SK-N-SH treated with all-trans-retinoic acid at 6 μM for 48 hours (cell line): Measurements from ENCODE around the gene SHLD3.
A peak's percentile ranks its signal among the peaks of the same experiment; 100 is the strongest.

Experiments
- ATAC-seq: fragments of 200-7000 bp; cut with Tn5 transposase; 3 replicates; pipeline ENCODE4 v1.9.1; 2020; ENCODE audit warnings: mild to moderate bottlenecking, moderate library complexity
- ARNTL ChIP-seq: fragments of 450-650 bp; formaldehyde crosslinking; IDR thresholded peaks from 2 replicates; pipeline ENCODE4 v1.5.0; 2020; ENCODE audit warnings: low read depth, mild to moderate bottlenecking, moderate library complexity, borderline replicate concordance
- BACH2 ChIP-seq: fragments of 250-450 bp; sonication (Bioruptor Pico); IDR thresholded peaks from 2 replicates; pipeline ENCODE4 v1.9.0; 2021; ENCODE audit warnings: mild to moderate bottlenecking, borderline replicate concordance
- CREB5 ChIP-seq: fragments of 250-450 bp; sonication (Bioruptor Pico); IDR thresholded peaks from 2 replicates; pipeline ENCODE4 v1.5.1; 2020; ENCODE audit warnings: low read depth, mild to moderate bottlenecking, moderate library complexity
- CSDC2 ChIP-seq: fragments of 250-450 bp; sonication (Bioruptor Pico); IDR thresholded peaks from 2 replicates; pipeline ENCODE4 v1.5.0; 2020; ENCODE audit warnings: mild to moderate bottlenecking, moderate library complexity
- ESRRG ChIP-seq: fragments of 250-450 bp; sonication (Bioruptor Pico); IDR thresholded peaks from 2 replicates; pipeline ENCODE4 v1.6.1; 2021; ENCODE audit warnings: mild to moderate bottlenecking
- GLIS3 ChIP-seq: fragments of 250-450 bp; sonication (Bioruptor Pico); IDR thresholded peaks from 2 replicates; pipeline ENCODE4 v1.5.0; 2020; ENCODE audit warnings: mild to moderate bottlenecking, moderate library complexity
- ISL1 ChIP-seq: fragments of 250-450 bp; sonication (Bioruptor Pico); IDR thresholded peaks from 2 replicates; pipeline ENCODE4 v2.1.2; 2022; ENCODE audit warnings: mild to moderate bottlenecking, moderate library complexity
- OSR1 ChIP-seq: fragments of 250-450 bp; sonication (Bioruptor Pico); IDR thresholded peaks from 2 replicates; pipeline ENCODE4 v1.8.0; 2022; ENCODE audit warnings: moderate library complexity, mild to moderate bottlenecking, inconsistent platforms
- PATZ1 ChIP-seq: fragments of 250-450 bp; sonication (Bioruptor Pico); IDR thresholded peaks from 2 replicates; pipeline ENCODE4 v1.8.0; 2020; ENCODE audit warnings: mild to moderate bottlenecking, moderate library complexity, borderline replicate concordance
- POU6F1 ChIP-seq: fragments of 250-450 bp; sonication (Bioruptor Pico); IDR thresholded peaks from 2 replicates; pipeline ENCODE4 v1.8.0; 2021; ENCODE audit warnings: low read depth, mild to moderate bottlenecking, moderate library complexity, borderline replicate concordance
- PPARA ChIP-seq: fragments of 250-450 bp; sonication (Bioruptor Pico); IDR thresholded peaks from 2 replicates; pipeline ENCODE4 v1.5.0; 2020; ENCODE audit warnings: mild to moderate bottlenecking, borderline replicate concordance
- RARB ChIP-seq: fragments of 250-450 bp; sonication (Bioruptor Pico); IDR thresholded peaks from 2 replicates; pipeline ENCODE4 v1.8.0; 2021; ENCODE audit warnings: mild to moderate bottlenecking, moderate library complexity
- SNAI2 ChIP-seq: fragments of 250-450 bp; sonication (Bioruptor Pico); IDR thresholded peaks from 2 replicates; pipeline ENCODE4 v1.5.0; 2020; ENCODE audit warnings: mild to moderate bottlenecking, moderate library complexity
- TCF4 ChIP-seq: fragments of 250-450 bp; sonication (Bioruptor Pico); IDR thresholded peaks from 2 replicates; pipeline ENCODE4 v1.8.0; 2021; ENCODE audit warnings: mild to moderate bottlenecking, moderate library complexity, borderline replicate concordance
- TSHZ2 ChIP-seq: fragments of 250-450 bp; sonication (Bioruptor Pico); IDR thresholded peaks from 2 replicates; pipeline ENCODE4 v1.5.0; 2020; ENCODE audit warnings: mild to moderate bottlenecking, moderate library complexity
- ZC3H10 ChIP-seq: fragments of 250-450 bp; sonication (Bioruptor Pico); IDR thresholded peaks from 2 replicates; pipeline ENCODE4 v1.5.1; 2021; ENCODE audit warnings: mild to moderate bottlenecking, moderate library complexity
- ZFP3 ChIP-seq: fragments of 250-450 bp; sonication (Bioruptor Pico); IDR thresholded peaks from 2 replicates; pipeline ENCODE4 v1.5.0; 2020; ENCODE audit warnings: mild to moderate bottlenecking, moderate library complexity
- ZFP30 ChIP-seq: fragments of 450-650 bp; formaldehyde crosslinking; IDR thresholded peaks from 2 replicates; pipeline ENCODE4 v1.5.0; 2022; ENCODE audit warnings: mild to moderate bottlenecking, moderate library complexity
- ZNF565 ChIP-seq: fragments of 450-650 bp; formaldehyde crosslinking; conservative IDR thresholded peaks from 2 replicates; pipeline ENCODE4 v1.5.0; 2020; ENCODE audit warnings: low read depth, mild to moderate bottlenecking, moderate library complexity
- ZNF70 ChIP-seq: fragments of 450-650 bp; formaldehyde crosslinking; IDR thresholded peaks from 2 replicates; pipeline ENCODE4 v1.5.0; 2020; ENCODE audit warnings: mild to moderate bottlenecking, moderate library complexity
- ZNF8 ChIP-seq: fragments of 450-650 bp; formaldehyde crosslinking; IDR thresholded peaks from 2 replicates; pipeline ENCODE4 v1.5.0; 2020; ENCODE audit warnings: mild to moderate bottlenecking, moderate library complexity
- TF ChIP-seq, protein P1 (sequence below): fragments of 250-450 bp; sonication (Bioruptor Pico); IDR thresholded peaks from 2 replicates; pipeline ENCODE4 v1.5.1; 2021; ENCODE audit warnings: mild to moderate bottlenecking, moderate library complexity

Gene SHLD3

DNA sequence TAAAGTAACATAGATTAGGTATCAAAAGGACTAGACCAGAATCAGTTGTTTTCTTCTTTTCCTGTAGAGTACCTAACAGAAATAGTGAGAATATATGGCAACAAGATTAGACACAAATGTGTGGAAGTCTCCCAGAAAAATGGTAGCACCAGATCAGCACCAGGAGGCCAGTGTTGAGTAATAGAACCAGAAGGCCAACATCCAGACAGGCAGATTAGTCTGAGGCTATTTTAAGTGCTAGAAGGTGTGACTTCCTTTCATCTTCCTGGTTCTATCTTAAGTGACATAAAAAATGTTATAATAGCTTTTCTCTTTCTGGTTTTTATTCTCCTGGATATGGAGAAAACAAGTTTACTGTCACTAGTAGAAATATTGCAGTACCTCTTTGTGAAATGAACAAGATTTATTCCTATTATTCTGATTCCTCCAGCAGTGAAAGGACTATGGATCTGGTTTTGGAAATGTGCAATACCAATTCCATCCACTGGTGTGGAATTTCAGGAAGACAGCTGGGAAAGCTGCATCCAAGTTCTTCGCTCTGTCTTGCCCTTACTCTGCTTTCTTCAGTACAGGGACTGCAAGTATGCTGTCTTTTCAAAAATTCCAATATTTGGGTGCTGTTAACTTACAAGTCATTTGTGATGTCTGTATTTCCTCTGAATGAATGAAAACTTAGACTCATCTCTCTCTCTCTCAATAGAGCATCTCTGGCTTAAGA lies 39.1 kb downstream of the SHLD3 start:
- peak; percentile 90 for ATAC-seq
- TF ChIP-seq ESRRG (no peak), POU6F1 (no peak), CREB5 (CRISPR knock-in tag) (no peak), TCF4 (no peak), ZFP3 (CRISPR knock-in tag) (no peak), ZNF8 (CRISPR knock-in tag) (no peak), PATZ1 (CRISPR knock-in tag) (no peak), BACH2 (CRISPR knock-in tag) (no peak), ISL1 (CRISPR knock-in tag) (no peak), ZNF565 (CRISPR knock-in tag) (no peak), SNAI2 (CRISPR knock-in tag) (no peak), PPARA (CRISPR knock-in tag) (no peak), ZNF70 (CRISPR knock-in tag) (no peak), ZFP30 (no peak), RARB (CRISPR knock-in tag) (no peak), CSDC2 (CRISPR knock-in tag) (no peak), OSR1 (CRISPR knock-in tag) (no peak)
- TF ChIP-seq, protein P1, sequence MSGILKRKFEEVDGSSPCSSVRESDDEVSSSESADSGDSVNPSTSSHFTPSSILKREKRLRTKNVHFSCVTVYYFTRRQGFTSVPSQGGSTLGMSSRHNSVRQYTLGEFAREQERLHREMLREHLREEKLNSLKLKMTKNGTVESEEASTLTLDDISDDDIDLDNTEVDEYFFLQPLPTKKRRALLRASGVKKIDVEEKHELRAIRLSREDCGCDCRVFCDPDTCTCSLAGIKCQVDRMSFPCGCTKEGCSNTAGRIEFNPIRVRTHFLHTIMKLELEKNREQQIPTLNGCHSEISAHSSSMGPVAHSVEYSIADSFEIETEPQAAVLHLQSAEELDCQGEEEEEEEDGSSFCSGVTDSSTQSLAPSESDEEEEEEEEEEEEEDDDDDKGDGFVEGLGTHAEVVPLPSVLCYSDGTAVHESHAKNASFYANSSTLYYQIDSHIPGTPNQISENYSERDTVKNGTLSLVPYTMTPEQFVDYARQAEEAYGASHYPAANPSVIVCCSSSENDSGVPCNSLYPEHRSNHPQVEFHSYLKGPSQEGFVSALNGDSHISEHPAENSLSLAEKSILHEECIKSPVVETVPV (CRISPR knock-in tag): no peak

- TF ChIP-seq ZNF70 (CRISPR knock-in tag): no peak
- TF ChIP-seq, all 23 proteins: peak for 0
- ATAC-seq: no peak
Measured at GRCh38 chr5:65668696-65669095, 43.9 kb downstream of the SHLD3 start.

DNA sequence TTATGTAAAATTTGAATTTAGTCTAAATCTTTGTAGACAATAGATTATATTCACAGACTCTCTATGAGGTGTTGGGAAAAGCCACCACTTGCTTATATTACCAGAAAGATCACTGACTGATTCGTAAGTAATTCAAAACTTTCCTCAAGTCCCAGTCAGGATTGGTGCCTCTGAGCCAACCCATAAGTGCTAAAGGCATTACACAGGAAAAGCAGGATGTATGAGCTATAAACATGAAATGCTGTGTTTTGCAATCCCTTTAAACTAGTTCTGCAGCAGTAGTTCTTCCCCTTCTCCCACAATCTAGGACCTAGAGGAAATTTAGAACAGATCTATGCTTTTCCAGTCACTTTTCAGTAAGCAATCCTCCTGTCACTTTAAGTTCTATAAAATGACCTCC lies 48.0 kb downstream of the SHLD3 start:
- TF ChIP-seq CSDC2 (CRISPR knock-in tag) (no peak), ZFP3 (CRISPR knock-in tag) (no peak), GLIS3 (no peak), POU6F1 (no peak), ARNTL (CRISPR knock-in tag) (no peak), TSHZ2 (CRISPR knock-in tag) (no peak), RARB (CRISPR knock-in tag) (no peak), PATZ1 (CRISPR knock-in tag) (no peak), ISL1 (CRISPR knock-in tag) (no peak), PPARA (CRISPR knock-in tag) (no peak), ZNF8 (CRISPR knock-in tag) (no peak), OSR1 (CRISPR knock-in tag) (no peak), ZC3H10 (CRISPR knock-in tag) (no peak), TCF4 (no peak), BACH2 (CRISPR knock-in tag) (no peak), ZNF565 (CRISPR knock-in tag) (no peak)
- TF ChIP-seq, protein P1 (CRISPR knock-in tag): no peak
- ATAC-seq: no peak
